NCI-H146 (cell line): ENCODE measurements around the gene ZNF710.
"Not testable (repeated sequence)": the region's sequence is repeated elsewhere in the genome, so short reads cannot be mapped to it uniquely, and the experiment has no call there.

Experiments used
- DNase-seq: peaks from one replicate; lab custom pipeline; 2025; lab: John Stamatoyannopoulos, UW

ZNF710 gene, protein sequence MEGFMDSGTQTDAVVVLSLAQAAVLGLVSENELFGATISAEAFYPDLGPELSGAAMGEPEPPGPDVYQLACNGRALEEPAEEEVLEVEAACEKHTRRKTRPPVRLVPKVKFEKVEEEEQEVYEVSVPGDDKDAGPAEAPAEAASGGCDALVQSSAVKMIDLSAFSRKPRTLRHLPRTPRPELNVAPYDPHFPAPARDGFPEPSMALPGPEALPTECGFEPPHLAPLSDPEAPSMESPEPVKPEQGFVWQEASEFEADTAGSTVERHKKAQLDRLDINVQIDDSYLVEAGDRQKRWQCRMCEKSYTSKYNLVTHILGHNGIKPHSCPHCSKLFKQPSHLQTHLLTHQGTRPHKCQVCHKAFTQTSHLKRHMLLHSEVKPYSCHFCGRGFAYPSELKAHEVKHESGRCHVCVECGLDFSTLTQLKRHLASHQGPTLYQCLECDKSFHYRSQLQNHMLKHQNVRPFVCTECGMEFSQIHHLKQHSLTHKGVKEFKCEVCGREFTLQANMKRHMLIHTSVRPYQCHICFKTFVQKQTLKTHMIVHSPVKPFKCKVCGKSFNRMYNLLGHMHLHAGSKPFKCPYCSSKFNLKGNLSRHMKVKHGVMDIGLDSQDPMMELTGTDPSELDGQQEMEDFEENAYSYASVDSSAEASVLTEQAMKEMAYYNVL

DNA sequence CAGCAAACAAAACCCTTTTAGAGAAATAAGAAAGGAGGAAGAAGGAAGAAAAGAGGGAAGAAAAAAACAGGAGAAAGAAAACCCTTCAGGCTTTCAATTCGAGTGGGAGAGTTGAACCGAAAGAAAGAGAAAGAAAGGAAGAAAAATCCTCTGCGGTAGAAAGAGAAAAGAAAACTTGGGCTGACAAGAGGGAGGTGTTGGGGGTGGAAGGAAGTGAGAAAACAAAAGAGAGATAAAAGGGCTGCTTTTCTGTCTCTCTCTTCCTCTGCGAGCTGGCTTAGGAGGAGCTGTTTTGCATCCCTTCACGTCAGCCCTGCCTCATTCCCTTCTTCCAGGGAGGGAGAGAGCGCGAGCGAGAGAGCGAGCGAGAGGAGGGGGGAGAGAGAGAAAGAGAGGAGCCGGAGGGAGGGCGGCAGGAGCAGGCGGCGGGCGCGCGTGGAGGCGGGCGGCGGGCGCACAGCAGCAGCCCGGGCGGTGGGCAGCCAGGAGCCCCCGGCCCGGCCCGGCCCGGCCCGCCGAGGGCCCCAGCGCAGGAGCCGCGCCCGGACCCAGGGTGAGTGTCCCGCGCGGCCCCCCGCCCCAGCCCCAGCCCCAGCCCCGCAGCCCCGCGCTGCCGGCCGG, at the start of gene ZNF710:
ZNF710 (plus strand) TSS at position 263 of the 621 bp plus-strand sequence. CDS start 65,814 bp downstream, outside the sequence.
- DNase-seq = peak; percentile 53

- DNase-seq = no peak
Observed at GRCh38 chr15:89954541-89954940, 46.6 kb upstream of the ZNF710 start.

DNA sequence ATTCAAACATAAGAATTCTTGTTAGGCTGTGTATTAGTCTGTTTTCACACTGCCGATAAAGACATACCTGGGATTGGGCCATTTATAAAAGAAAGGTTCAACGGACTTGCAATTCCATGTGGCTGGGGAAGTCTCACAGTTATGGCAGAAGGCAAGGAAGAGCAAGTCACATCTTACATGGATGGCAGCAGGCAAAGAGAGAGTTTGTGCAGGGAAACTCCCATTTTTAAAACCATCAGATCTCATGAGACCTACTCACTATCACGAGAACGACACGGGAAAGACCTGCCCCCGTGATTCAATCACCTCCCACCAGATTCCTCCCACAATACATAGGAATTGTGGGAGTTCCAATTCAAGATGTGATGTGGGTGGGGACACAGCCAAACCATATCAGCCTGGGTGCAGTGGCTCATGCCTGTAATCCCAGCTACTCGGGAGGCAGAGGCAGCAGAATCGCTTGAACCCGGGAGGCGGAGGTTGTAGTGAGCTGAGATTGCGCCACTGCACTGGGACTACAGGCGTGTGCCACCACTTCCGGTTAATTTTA, 45.6 kb upstream of the ZNF710 start:
- DNase-seq = not testable (repeated sequence)

DNA sequence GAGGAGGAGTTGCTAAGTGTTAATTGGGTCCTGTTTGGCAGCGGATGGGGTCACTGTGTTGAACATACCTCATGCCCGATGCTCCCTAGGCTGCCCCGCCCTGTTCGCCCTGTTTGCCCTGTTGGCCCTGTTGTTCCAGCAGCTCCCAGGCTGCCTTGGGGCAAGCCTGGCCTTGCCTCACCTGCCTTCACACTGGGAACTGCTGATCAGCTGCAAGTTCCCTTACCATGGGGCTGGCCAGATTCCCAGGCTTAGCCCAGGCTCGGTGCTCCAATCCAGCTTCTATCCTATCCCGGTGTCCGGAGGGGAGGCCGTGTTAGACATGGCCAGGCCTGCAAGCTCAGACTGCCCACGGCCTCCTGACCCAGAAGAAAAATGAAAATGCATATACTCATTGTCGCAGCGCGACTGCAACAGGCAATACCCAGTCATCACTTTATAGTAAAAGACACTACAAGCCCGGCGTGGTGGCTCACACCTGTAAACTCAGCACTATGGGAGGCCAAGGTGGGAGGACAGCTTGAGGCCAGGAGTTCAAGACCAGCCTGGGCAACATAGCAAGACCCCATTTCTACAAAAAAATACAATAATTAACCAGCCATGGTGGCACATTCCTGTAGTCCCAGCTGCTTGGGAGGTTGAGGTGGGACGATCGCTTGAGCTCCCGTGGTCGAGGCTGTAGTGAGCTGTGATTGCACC, 42.9 kb upstream of the ZNF710 start:
- no peak for DNase-seq

GRCh38 chr15:89963301-89964231, 37.6 kb upstream of the ZNF710 start:
- DNase-seq = no peak

- no peak for DNase-seq
Observed at GRCh38 chr15:89964232-89964954, 36.7 kb upstream of the ZNF710 start.

- no peak for DNase-seq
Observed at GRCh38 chr15:89967881-89968280, 33.2 kb upstream of the ZNF710 start.

GRCh38 chr15:89971592-89971997, 29.5 kb upstream of the ZNF710 start:
- peak; percentile 41 for DNase-seq

- DNase-seq = no peak
Observed at GRCh38 chr15:89972085-89972484, 29.0 kb upstream of the ZNF710 start.

GRCh38 chr15:89975482-89976245, 25.5 kb upstream of the ZNF710 start:
- no peak for DNase-seq

GRCh38 chr15:89976246-89976600, 24.9 kb upstream of the ZNF710 start:
- no peak for DNase-seq

- not testable (repeated sequence) for DNase-seq
Observed at GRCh38 chr15:89977836-89978235, 23.3 kb upstream of the ZNF710 start.

DNA sequence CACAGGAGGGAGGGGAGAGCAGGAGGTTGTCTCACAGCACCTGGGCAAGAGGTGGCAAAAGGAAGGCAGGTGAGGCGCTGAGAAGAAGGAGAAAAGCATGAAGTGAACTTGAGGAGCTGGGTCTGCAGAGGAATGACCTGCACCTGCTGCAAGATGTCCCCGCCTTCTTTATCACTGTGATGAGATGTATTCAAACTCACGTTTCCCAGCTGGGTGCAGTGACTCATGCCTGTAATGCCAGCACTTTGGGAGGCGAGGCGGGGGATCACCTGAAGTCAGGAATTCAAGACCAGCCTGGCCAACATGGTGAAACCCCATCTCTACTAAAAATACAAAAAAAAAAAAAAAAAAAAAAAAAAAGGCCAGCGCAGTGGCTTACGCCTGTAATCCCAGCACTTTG, 22.2 kb upstream of the ZNF710 start:
- DNase-seq = peak; percentile 0

- no peak for DNase-seq
Observed at GRCh38 chr15:89980896-89981295, 20.2 kb upstream of the ZNF710 start.

GRCh38 chr15:89982315-89983055, 18.6 kb upstream of the ZNF710 start:
- no peak for DNase-seq

DNA sequence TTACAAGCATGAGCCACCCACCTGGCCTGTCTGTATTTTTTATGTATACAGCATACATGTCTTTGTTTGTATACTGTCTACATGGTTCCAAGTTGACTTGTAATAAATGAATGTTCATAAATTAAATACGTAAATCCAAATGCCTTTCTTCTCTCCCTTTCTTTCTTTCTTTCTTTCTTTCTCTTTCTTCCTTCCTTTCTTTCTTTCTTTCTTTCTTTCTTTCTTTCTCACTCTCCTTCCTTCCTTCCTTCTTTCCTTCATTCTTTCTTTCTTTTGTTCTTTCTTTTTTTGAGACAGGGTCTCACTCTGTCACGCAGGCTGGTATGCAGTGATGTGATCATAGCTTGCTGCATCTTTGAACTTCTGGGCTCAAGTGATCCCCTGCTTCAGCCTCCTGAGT, 17.1 kb upstream of the ZNF710 start:
- DNase-seq = no peak

DNA sequence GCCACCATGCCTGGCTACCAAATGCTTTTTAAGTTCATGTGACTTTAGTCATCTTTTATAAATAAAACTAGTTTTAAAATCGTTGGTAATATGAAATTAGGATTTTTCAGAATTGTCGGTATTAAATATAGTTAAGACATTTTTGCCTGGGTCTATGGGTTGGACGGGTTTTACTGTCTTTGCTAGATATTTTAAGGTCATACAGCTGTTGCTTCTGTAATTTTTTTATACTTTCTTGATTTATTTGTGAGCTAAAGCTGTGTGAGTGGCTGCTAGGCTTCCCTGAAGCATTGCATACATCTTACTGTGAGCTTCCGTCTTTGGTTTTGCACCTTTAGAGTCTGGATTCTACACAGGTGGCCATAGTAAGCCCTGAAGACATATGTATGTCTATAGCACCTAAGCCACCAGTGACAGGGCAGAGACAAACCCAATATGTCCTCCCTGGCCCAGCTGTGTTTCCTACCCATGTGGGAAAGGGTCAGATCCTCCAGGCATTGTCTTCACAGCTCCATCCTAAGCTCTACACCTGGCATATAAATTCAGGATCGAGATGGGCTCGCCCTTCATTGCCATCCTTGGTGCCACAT, 16.6 kb upstream of the ZNF710 start:
- DNase-seq = no peak

DNA sequence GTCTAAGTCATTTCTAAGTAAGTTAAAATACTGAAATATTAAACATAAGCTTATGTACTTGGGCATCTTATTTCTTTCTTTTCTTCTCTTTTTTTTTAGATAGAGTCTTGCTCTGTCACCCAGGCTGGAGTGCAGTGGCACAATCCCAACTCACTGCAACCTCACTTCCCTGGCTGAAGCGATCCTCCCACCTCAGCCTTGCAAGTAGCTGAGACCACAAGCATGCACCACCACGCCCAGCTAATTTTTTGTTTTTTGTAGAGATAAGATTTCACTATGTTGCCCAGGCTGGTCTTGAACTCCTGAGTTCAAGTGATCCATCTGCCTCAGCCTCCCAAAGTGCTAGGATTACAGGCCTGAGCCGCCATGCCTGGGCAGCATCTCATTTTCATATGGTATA, 16.0 kb upstream of the ZNF710 start:
- DNase-seq = no peak
